HCT116 (cell line): ENCODE measurements around the gene POLR2H. TPM values are rescaled to one million over a fixed set of nuclear protein-coding genes. Genes with fewer than 3 reads are reported as not detected.

Source experiments
- ATAC-seq: fragments of 200-7000 bp; cut with Tn5 transposase; 2 replicates; pipeline ENCODE4 v1.9.1; 2020; ENCODE audit warnings: mild to moderate bottlenecking, moderate library complexity
- BruUV-seq: library from RNA; stranded (reverse); fragments of 400-500 nt; replicated peaks from 2 replicates; lab custom pipeline; 2021; lab: Mats Ljungman, UMichigan
- CTCF ChIA-PET: fragments of 300-600 bp; sonication (Branson Sonifier 250); formaldehyde crosslinking; loops from one replicate; lab custom pipeline; 2021; ENCODE audit warnings: antibody characterized with exemption; lab: Charles Lee
- POLR2A ChIA-PET: fragments of 300-600, 350-600 bp; sonication (Branson Sonifier 250); formaldehyde crosslinking; loops from one replicate; lab custom pipeline; 2021; ENCODE audit warnings: antibody characterized with exemption; lab: Charles Lee
- RAD21 ChIA-PET, 2 experiments: fragments of 300-600 bp; sonication (Branson Sonifier 250); formaldehyde crosslinking; loops; one replicate each; lab custom pipeline; 2023; ENCODE audit warnings: low total read pairs in 2 of 2; ENCODE audit not compliant: uncharacterized antibody in 2 of 2, unreplicated experiment in 2 of 2, low non-redundant PET in 1 of 2; lab: Charles Lee
- DNase-seq: peaks from one replicate; pipeline ENCODE4 v3.0.0-alpha.2; 2010; ENCODE audit warnings: low read depth, low spot score
- H2AFZ ChIP-seq: fragments of 200-600 bp; shearing (Covaris generic), sonication (generic); 2 replicates; pipeline ENCODE4 v1.6.1; 2017; ENCODE audit warnings: low read depth, mixed run types, mixed read lengths, antibody characterized with exemption, low read length; ENCODE audit not compliant: poor library complexity, severe bottlenecking
- H3K27ac ChIP-seq: 2 replicates; pipeline ENCODE4 v1.5.1; 2012; ENCODE audit warnings: low read depth, low read length
- H3K27me3 ChIP-seq: fragments of 200-600 bp; sonication (generic); 2 replicates; pipeline ENCODE4 v1.6.1; 2016; ENCODE audit warnings: mixed run types, low read length, mixed read lengths; ENCODE audit not compliant: insufficient read depth
- H3K36me3 ChIP-seq, 2 experiments: fragments of 200-500 bp in 1 of 2; fragments of 200-600 bp in 1 of 2; sonication (Bioruptor generic) in 1 of 2; sonication (generic) in 1 of 2; 2 replicates each; pipeline versions ENCODE4 v1.5.1 to v1.6.1; 2014 to 2016; ENCODE audit warnings: low read length in 2 of 2, inconsistent platforms in 1 of 2, mixed read lengths in 1 of 2, mixed run types in 1 of 2; ENCODE audit not compliant: insufficient read depth in 2 of 2, control insufficient read depth in 1 of 2
- H3K4me1 ChIP-seq, 2 experiments: fragments of 200-600 bp in 1 of 2; sonication (generic) in 1 of 2; 2 replicates each; pipeline versions ENCODE4 v1.5.1 to v1.6.1; 2012 to 2017; ENCODE audit warnings: low read length in 2 of 2, inconsistent platforms in 1 of 2, mild to moderate bottlenecking in 1 of 2, mixed read lengths in 1 of 2, mixed run types in 1 of 2, moderate library complexity in 1 of 2; ENCODE audit not compliant: insufficient read depth in 2 of 2, control insufficient read depth in 1 of 2
- H3K4me2 ChIP-seq: fragments of 200-600 bp; sonication (generic); 2 replicates; pipeline ENCODE4 v1.6.1; 2017; ENCODE audit warnings: mixed run types, low read length, mixed read lengths
- H3K4me3 ChIP-seq, 2 experiments: fragments of 200-600 bp in 1 of 2; sonication (generic) in 1 of 2; replicated peaks in 1 of 2; 2 replicates each; pipeline ENCODE4 v1.5.1; 2011 to 2016; ENCODE audit warnings: low read length in 2 of 2, control low read depth in 1 of 2, low read depth in 1 of 2, mild to moderate bottlenecking in 1 of 2, mixed read lengths in 1 of 2, mixed run types in 1 of 2
- H3K79me2 ChIP-seq: fragments of 200-600 bp; sonication (generic); 2 replicates; pipeline ENCODE4 v1.6.1; 2017; ENCODE audit warnings: mild to moderate bottlenecking, mixed run types, low read length, moderate library complexity, mixed read lengths; ENCODE audit not compliant: insufficient read depth
- H3K9ac ChIP-seq: fragments of 200-600 bp; sonication (generic); 2 replicates; pipeline ENCODE4 v1.6.1; 2016; ENCODE audit warnings: low read length, mixed read lengths
- H3K9me2 ChIP-seq: fragments of 200-600 bp; sonication (generic), shearing (Covaris generic); 2 replicates; pipeline ENCODE4 v1.6.1; 2017; ENCODE audit warnings: mixed run types, mild to moderate bottlenecking, moderate library complexity; ENCODE audit not compliant: insufficient read depth
- H3K9me3 ChIP-seq, 2 experiments: fragments of 200-500 bp in 1 of 2; fragments of 200-600 bp in 1 of 2; sonication (Bioruptor generic) in 1 of 2; sonication (generic) in 1 of 2; 2 replicates each; pipeline ENCODE4 v1.6.1; 2014 to 2017; ENCODE audit warnings: low read length in 2 of 2, mixed read lengths in 2 of 2, inconsistent platforms in 1 of 2, low read depth in 1 of 2, mild to moderate bottlenecking in 1 of 2, mixed run types in 1 of 2, moderate library complexity in 1 of 2; ENCODE audit not compliant: control insufficient read depth in 1 of 2, insufficient read depth in 1 of 2
- H4K20me1 ChIP-seq: fragments of 200-600 bp; sonication (generic), shearing (Covaris generic); 2 replicates; pipeline ENCODE4 v1.6.1; 2017; ENCODE audit warnings: mixed run types, mild to moderate bottlenecking, moderate library complexity; ENCODE audit not compliant: insufficient read depth
- ATF3 ChIP-seq: IDR thresholded peaks from 2 replicates; pipeline ENCODE4 v1.6.1; 2012
- CBX3 ChIP-seq: IDR thresholded peaks from 2 replicates; pipeline ENCODE4 v1.6.1; 2012; ENCODE audit warnings: low read depth
- EZH2 ChIP-seq: fragments of 200-600 bp; sonication (generic); IDR thresholded peaks from 2 replicates; pipeline ENCODE4 v1.6.1; 2017; ENCODE audit warnings: antibody characterized with exemption, mixed run types
- EZH2phosphoT487 ChIP-seq: fragments of 200-600 bp; IDR thresholded peaks from 2 replicates; pipeline ENCODE4 v1.6.1; 2018; ENCODE audit warnings: antibody characterized with exemption, borderline replicate concordance
- FOSL1 ChIP-seq: IDR thresholded peaks from 2 replicates; pipeline ENCODE4 v1.6.1; 2012; ENCODE audit warnings: low read depth
- JUND ChIP-seq: IDR thresholded peaks from 2 replicates; pipeline ENCODE4 v1.6.1; 2012
- MAX ChIP-seq: IDR thresholded peaks from 2 replicates; pipeline ENCODE4 v1.6.1; 2012
- POLR2A ChIP-seq: IDR thresholded peaks from 2 replicates; pipeline ENCODE4 v1.7.0; 2011; ENCODE audit warnings: borderline replicate concordance; ENCODE audit not compliant: insufficient read depth, insufficient read length; ENCODE audit errors: extremely low read depth
- POLR2AphosphoS5 ChIP-seq: IDR thresholded peaks from 2 replicates; pipeline ENCODE4 v1.6.1; 2011; ENCODE audit warnings: mild to moderate bottlenecking, low read depth, low read length, moderate library complexity
- REST ChIP-seq: IDR thresholded peaks from 2 replicates; pipeline ENCODE4 v1.6.1; 2012; ENCODE audit warnings: low read depth
- SIN3A ChIP-seq: IDR thresholded peaks from 2 replicates; pipeline ENCODE4 v1.6.1; 2012; ENCODE audit warnings: low read depth
- SP1 ChIP-seq: IDR thresholded peaks from 2 replicates; pipeline ENCODE4 v1.6.1; 2012; ENCODE audit warnings: low read depth
- SRF ChIP-seq: IDR thresholded peaks from 2 replicates; pipeline ENCODE4 v1.6.1; 2012; ENCODE audit warnings: low read depth
- TCF7L2 ChIP-seq: IDR thresholded peaks from 2 replicates; pipeline ENCODE4 v1.7.0; 2011; ENCODE audit warnings: borderline replicate concordance, inconsistent platforms; ENCODE audit not compliant: insufficient read depth, insufficient read length; ENCODE audit errors: extremely low read depth
- YY1 ChIP-seq: IDR thresholded peaks from 2 replicates; pipeline ENCODE4 v1.6.1; 2011; ENCODE audit warnings: low read length, low read depth, moderate library complexity, mild to moderate bottlenecking; ENCODE audit not compliant: insufficient replicate concordance; ENCODE audit errors: extremely low read depth
- ZBTB33 ChIP-seq: IDR thresholded peaks from 2 replicates; pipeline ENCODE4 v1.6.1; 2011; ENCODE audit warnings: mild to moderate bottlenecking, low read length, moderate library complexity; ENCODE audit not compliant: insufficient replicate concordance; ENCODE audit errors: extremely low read depth
- ZFX ChIP-seq: fragments of 450-650 bp; IDR thresholded peaks from 2 replicates; pipeline ENCODE4 v1.6.1; 2017
- intact Hi-C: fragments of 100-400 bp; cut with micrococcal nuclease; formaldehyde crosslinking; loops from 2 replicates; pipeline ENCODE4 v1.10.0; 2022
- total RNA-seq: library from RNA; stranded (reverse); gene quantifications from one replicate; pipeline ENCODE4 v1.2.1, GENCODE V29; 2021; ENCODE audit not compliant: unreplicated experiment

POLR2H gene
- total RNA-seq, 1 experiment from 2014 or later: 156 TPM

GRCh38 chr3:184348057-184348382 is 13.5 kb upstream of the POLR2H start (continued):
- TF ChIP-seq TCF7L2 (no peak), POLR2AphosphoS5 (no peak), CBX3 (no peak)

GRCh38 chr3:184349563-184350470 is 11.7 kb upstream of the POLR2H start:
- no TSS peak for BruUV-seq
- RAD21 ChIA-PET: no interaction called here
- H3K9ac ChIP-seq: no peak overlapping the region
- H3K27me3 ChIP-seq: no peaks in the 10 kb centered on the region
- no peak overlapping the region for H2AFZ ChIP-seq
- TF ChIP-seq FOSL1: no peak
- no peak for TF ChIP-seq ZFX
- TF ChIP-seq SP1: no peak
- no peak for TF ChIP-seq YY1
- TF ChIP-seq TCF7L2: no peak
- TF ChIP-seq SRF: no peak
- no peak for TF ChIP-seq ATF3
- TF ChIP-seq REST: no peak
- TF ChIP-seq POLR2A: no peak
- TF ChIP-seq MAX: no peak
- no peak for TF ChIP-seq SIN3A
- no peak for TF ChIP-seq JUND
- TF ChIP-seq EZH2phosphoT487: no peak
- no peak for TF ChIP-seq EZH2
- no peak for TF ChIP-seq POLR2AphosphoS5
- no peak for TF ChIP-seq ZBTB33
- no peaks in the 10 kb centered on the region for H3K9me3 ChIP-seq
- no peaks in the 10 kb centered on the region for H4K20me1 ChIP-seq
- H3K9me2 ChIP-seq: no peaks in the 10 kb centered on the region
- peaks cover 6 to 7% of the 10 kb centered on the region in 2 experiments; a peak in 2 of 4 replicates for H3K36me3 ChIP-seq
- POLR2A ChIA-PET: no interaction called here
- H3K4me2 ChIP-seq: no peak overlapping the region
- CTCF ChIA-PET: no interaction called here
- H3K27ac ChIP-seq: no peak overlapping the region
- DNase-seq: no peak
- no peak overlapping the region for H3K4me3 ChIP-seq
- peaks cover 9 to 17% of the 10 kb centered on the region in 2 experiments for H3K4me1 ChIP-seq
- no peaks in the 10 kb centered on the region for H3K79me2 ChIP-seq
- ATAC-seq: no peak
- intact Hi-C loops: no loop called here
